Heart right ventricle (tissue), 16 donors: ENCODE data around the gene SCCPDH. TPM values are rescaled to one million over a fixed set of nuclear protein-coding genes. Genes with fewer than 3 reads are reported as not detected.
A peak's percentile ranks its signal among the peaks of the same experiment; 100 is the strongest.

ENCODE experiments used
- ATAC-seq, 8 donors: fragments of 200-7000 bp; cut with Tn5 transposase; one replicate each; pipeline ENCODE4 v1.9.1; 2020; ENCODE audit warnings: mild to moderate bottlenecking in 8 of 8, moderate library complexity in 8 of 8, moderate number of reproducible peaks in 1 of 8
- DNase-seq, 2 donors: peaks; one replicate each; pipeline ENCODE4 v3.0.0-alpha.2; 2020
- H3K27ac ChIP-seq, 10 donors: fragments of 200-600 bp; sonication (generic) in 2 of 10; one replicate each; pipeline versions ENCODE4 v1.5.0 to v1.8.0; 2020 to 2022; ENCODE audit warnings: mild to moderate bottlenecking in 3 of 10
- H3K27me3 ChIP-seq, 7 donors: fragments of 200-600 bp; one replicate each; pipeline ENCODE4 v1.8.0; 2021 to 2022; ENCODE audit warnings: mild to moderate bottlenecking in 2 of 7
- H3K36me3 ChIP-seq, 9 donors: fragments of 200-600 bp; sonication (generic) in 1 of 9; one replicate each; pipeline versions ENCODE4 v1.5.0 to v1.8.0; 2020 to 2022; ENCODE audit warnings: mild to moderate bottlenecking in 2 of 9
- H3K4me1 ChIP-seq, 9 donors: fragments of 200-600 bp; sonication (generic) in 1 of 9; one replicate each; pipeline versions ENCODE4 v1.5.0 to v1.8.0; 2020 to 2022; ENCODE audit warnings: mild to moderate bottlenecking in 4 of 9
- H3K4me3 ChIP-seq, 10 donors: fragments of 200-600 bp; sonication (generic) in 2 of 10; one replicate each; pipeline versions ENCODE4 v1.5.0 to v1.8.0; 2020 to 2022; ENCODE audit warnings: mild to moderate bottlenecking in 7 of 10, moderate library complexity in 2 of 10
- H3K9me3 ChIP-seq, 11 donors: fragments of 200-600 bp in 10 of 11; sonication (generic) in 2 of 11; one replicate each; pipeline versions ENCODE4 v1.5.0 to v1.8.0; 2013 to 2022; ENCODE audit warnings: mild to moderate bottlenecking in 2 of 11, control low read depth in 1 of 11, moderate library complexity in 1 of 11
- WGBS, 2 donors: extraction: QIAGEN DNeasy Blood & Tissue Kit; methylation state at CpG; one replicate each; pipeline ENCODE4 v1.1.7; 2013; ENCODE audit warnings: inconsistent platforms in 1 of 2; 5-methylcytosine and 5-hydroxymethylcytosine counted together
- intact Hi-C, 10 donors: fragments of 100-400 bp; cut with DNase I; formaldehyde crosslinking; loops; one replicate each; pipeline versions ENCODE4 v1.11.1 to v1.14.2; 2022
- polyA plus RNA-seq, 2 donors: library from polyadenylated mRNA; stranded (reverse); fragments of 200-250 nt; gene quantifications; one replicate each; pipeline ENCODE4 v1.2.3, GENCODE V29; 2013
- total RNA-seq, 10 donors: library from RNA; stranded (reverse); fragmentation: NEBNext Ultra II Directional in 3 of 10; extraction: Animal tissue kit (Norgen Biotek cat#: 25700) in 3 of 10; gene quantifications; one replicate each; pipeline versions ENCODE4 v1.2.1 to v1.2.4, GENCODE V29; 2021 to 2023
- TF ChIP-seq, protein P1 (sequence below), 9 donors: fragments of 200-600 bp; sonication (generic) in 2 of 9; IDR thresholded peaks; one replicate each; pipeline versions ENCODE4 v1.5.0 to v1.8.0; 2021 to 2022; ENCODE audit warnings: antibody characterized with exemption in 9 of 9, mild to moderate bottlenecking in 5 of 9, moderate library complexity in 1 of 9
- donor health status: Arrhythmogenic right ventricular cardiomyopathy.
- donor health status: ischemic (EF 13 %, LVEDD 7.1; RV severe dilation, severe dysfunction).
- donor health status: healthy with polysubstance abuse.
- donor health status: DM: no; HTN: yes; CAD: no.
- donor health status: DM: no; HTN: no; CAD: no.
- donor health status: ischemic (EF 25% LVEDD 6.9; RV normal size, moderate dysfunction).
- donor health status: ischemic (EF 25% LVEDD 5.7; RV mildly dilated, moderate dysfunction).
- donor health status: healthy.
- donor health status: DM: yes; HTN: yes; CAD: no.
- donor health status: Ischemic cardiomyopathy.
- donor health status: ischemic (EF 35%, LVEDD 5.7; RV mildly dilated, moderate dysfunction).
- donor health status: nonischemic (EF 11% LVEDD 7.7; RV severe dilation, severe dysfunction).
- donor health status: DM: yes; HTN: yes; CAD: no.
- donor health status: PGD.
- donor health status: ischemic (EF 29% LVEDD 5.4; RV normal size, mild dysfunction).
- donor health status: nonischemic (EF 23%, LVEDD 6.1; RV moderate dilation, normal function).

The SCCPDH gene
- total and polyA plus RNA-seq, 12 donors: 9.9 to 37.5 (median 30.8) TPM

DNA sequence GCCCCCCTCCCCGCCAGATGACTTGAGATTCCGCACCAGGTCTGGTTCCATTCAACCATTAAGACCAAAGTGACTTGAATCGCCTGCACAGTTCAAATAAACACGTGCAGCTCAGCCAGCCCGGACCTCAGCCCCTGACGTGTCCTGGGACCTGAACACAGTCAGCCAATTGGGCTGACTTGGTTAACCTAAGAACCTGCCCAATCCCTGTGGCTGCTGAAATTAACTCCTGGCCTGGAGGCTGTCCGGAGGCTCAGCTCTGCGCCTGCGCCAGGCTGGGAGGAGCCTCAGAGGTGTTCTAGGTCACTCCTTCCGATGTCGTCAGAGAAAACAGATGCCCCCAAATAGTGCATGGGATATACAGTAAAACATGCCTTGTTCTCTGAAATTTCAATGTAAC is 73.4 kb downstream of the SCCPDH start:
- no peaks in the 10 kb centered on the region for H3K36me3 ChIP-seq
- TF ChIP-seq, protein P1, sequence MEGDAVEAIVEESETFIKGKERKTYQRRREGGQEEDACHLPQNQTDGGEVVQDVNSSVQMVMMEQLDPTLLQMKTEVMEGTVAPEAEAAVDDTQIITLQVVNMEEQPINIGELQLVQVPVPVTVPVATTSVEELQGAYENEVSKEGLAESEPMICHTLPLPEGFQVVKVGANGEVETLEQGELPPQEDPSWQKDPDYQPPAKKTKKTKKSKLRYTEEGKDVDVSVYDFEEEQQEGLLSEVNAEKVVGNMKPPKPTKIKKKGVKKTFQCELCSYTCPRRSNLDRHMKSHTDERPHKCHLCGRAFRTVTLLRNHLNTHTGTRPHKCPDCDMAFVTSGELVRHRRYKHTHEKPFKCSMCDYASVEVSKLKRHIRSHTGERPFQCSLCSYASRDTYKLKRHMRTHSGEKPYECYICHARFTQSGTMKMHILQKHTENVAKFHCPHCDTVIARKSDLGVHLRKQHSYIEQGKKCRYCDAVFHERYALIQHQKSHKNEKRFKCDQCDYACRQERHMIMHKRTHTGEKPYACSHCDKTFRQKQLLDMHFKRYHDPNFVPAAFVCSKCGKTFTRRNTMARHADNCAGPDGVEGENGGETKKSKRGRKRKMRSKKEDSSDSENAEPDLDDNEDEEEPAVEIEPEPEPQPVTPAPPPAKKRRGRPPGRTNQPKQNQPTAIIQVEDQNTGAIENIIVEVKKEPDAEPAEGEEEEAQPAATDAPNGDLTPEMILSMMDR (IDR thresholded peaks at IDR 0.05): no peak
- peak overlapping the region in 2 of 10 donors; percentile 65 to 77 for H3K27ac ChIP-seq
- H3K4me1 ChIP-seq: peaks cover 0 to 36% (median 12%) of the 10 kb centered on the region in 9 donors
- intact Hi-C loops: no loop called here
- no peak overlapping the region for H3K4me3 ChIP-seq
- ATAC-seq: no peak
- no peaks in the 10 kb centered on the region for H3K9me3 ChIP-seq
- DNase-seq: no peak
- peaks cover 0 to 4% (median 0%) of the 10 kb centered on the region in 7 donors for H3K27me3 ChIP-seq
- 91 to 92% methylated on average over 11 of the region's 11 CpGs for WGBS, 2 donors

DNA sequence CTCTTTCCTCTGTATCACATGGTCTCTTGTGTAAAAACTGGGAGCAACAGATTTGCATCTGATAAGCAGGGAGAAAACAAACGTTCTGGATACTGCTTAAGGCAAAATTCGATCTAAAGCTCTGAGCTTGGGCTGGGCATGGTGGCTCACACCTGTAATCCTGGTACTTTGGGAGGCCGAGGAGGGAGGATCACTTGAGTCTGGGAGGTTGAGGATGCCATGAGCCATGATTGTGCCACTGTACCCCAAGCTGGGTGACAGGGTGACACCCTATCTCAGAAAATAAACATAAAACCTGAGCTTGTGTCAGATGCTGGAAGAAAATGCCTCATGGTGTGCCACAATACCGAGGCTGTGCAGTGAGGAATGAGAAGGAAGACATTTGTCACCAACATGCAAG is 73.9 kb downstream of the SCCPDH start:
- DNase-seq (no peak), ATAC-seq (no peak)
- WGBS, 2 donors: 69 to 78% methylated on average over 4 of the region's 4 CpGs

DNA sequence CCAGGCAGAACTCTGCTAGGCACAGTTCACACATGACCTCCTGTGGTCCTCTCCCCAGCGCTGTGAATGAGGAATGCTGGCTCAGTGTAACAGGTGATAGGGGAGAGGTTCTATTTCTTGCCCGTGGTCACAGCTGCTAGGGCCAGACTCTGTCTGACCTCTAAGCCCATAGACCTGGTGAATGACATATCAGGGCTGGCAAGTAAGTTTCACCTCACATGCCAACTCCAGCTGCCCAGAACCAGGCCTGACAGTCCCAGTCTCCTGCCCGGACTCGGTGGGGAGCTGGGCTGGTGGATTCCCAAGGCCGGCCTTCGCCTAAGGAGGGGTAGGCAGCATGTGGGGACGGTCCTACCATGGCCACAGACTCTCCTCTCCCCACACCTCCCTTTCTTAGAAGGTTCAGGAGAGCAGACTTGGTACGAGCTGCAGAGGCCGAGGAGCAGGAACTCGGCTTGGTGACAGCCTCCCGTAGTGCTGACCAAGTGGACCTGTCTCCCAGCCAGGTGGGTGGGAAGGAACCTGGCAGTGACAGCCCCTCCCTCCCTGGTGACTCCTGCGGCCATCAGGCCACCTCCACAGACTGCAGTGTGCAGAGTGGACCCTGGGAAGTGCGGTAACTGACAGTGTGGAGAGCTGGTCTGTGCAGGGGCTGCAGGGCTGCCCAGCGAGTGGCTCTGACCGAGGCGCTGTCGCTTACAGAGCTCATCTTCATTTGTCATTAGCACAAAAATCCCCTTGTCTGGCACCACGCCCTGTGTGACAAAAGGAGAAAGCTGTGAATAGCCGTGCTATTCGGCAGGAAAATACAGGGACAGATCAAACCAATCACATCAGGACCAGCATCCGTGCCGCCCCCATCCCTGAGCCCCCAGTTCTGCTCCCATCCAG is 74.6 kb downstream of the SCCPDH start:
- Histone ChIP-seq H3K9me3 (peaks cover 0 to 3% (median 0%) of the 10 kb centered on the region in 11 donors), H3K4me1 (peaks cover 0 to 36% (median 12%) of the 10 kb centered on the region in 9 donors), H3K36me3 (no peaks in the 10 kb centered on the region), H3K4me3 (no peak overlapping the region), H3K27me3 (peaks cover 0 to 4% (median 0%) of the 10 kb centered on the region in 7 donors), H3K27ac (peak overlapping the region in 7 of 10 donors; percentile 25 to 77 (median 63))
- WGBS, 2 donors: 64 to 69% methylated on average over 22 of the region's 22 CpGs
- TF ChIP-seq, protein P1 (IDR thresholded peaks at IDR 0.05): no peak
- intact Hi-C loops: no loop called here
- ATAC-seq (peak; percentile 62 to 86 (median 68)), DNase-seq (peak in 1 of 2 donors; percentile 40)

More for the DNA sequence above, 73.9 kb downstream of the SCCPDH start:
- H3K4me3 ChIP-seq: no peak overlapping the region
- TF ChIP-seq, protein P1 (IDR thresholded peaks at IDR 0.05): no peak
- intact Hi-C loops: no loop called here
- peaks cover 0 to 4% (median 0%) of the 10 kb centered on the region in 7 donors for H3K27me3 ChIP-seq
- H3K9me3 ChIP-seq: no peaks in the 10 kb centered on the region
- peak overlapping the region in 7 of 10 donors; percentile 25 to 77 (median 63) for H3K27ac ChIP-seq
- H3K36me3 ChIP-seq: no peaks in the 10 kb centered on the region
- H3K4me1 ChIP-seq: peaks cover 0 to 36% (median 12%) of the 10 kb centered on the region in 9 donors

DNA sequence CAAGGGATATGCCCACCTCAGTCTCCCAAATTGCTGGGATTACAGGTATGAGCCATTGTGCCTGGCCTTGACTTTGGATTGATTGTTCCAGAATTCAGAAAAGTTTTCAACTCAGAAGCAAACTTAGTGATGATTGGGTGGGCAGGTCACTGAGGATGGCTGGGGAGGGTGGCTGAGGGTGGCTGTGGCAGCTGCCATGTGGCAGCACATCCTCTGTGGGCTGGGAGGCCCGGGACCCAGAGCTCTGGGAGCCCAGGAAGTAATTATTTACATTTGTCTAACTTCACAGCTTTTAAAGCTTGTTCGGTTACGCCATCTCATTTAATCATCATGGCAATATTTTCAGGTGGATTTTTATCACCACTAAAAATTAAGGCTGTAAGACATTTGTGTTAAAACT is 76.1 kb downstream of the SCCPDH start:
- intact Hi-C loops: no loop called here

More for the DNA sequence above, 76.1 kb downstream of the SCCPDH start:
- TF ChIP-seq, protein P1 (IDR thresholded peaks at IDR 0.05): no peak
- peaks cover 0 to 4% (median 0%) of the 10 kb centered on the region in 7 donors for H3K27me3 ChIP-seq
- peaks cover 0 to 3% (median 0%) of the 10 kb centered on the region in 11 donors for H3K9me3 ChIP-seq
- WGBS, 2 donors: 90 to 94% methylated on average over 3 of the region's 3 CpGs
- H3K36me3 ChIP-seq: no peaks in the 10 kb centered on the region
- ATAC-seq (no peak), DNase-seq (no peak)
- H3K4me3 ChIP-seq: no peak overlapping the region
- H3K27ac ChIP-seq: no peak overlapping the region
- peaks cover 0 to 22% (median 0%) of the 10 kb centered on the region in 9 donors for H3K4me1 ChIP-seq
